Mesenchymal stem cell (in vitro differentiated cells and primary cell): ENCODE measurements around the gene OLFM2. TPM values are rescaled to one million over a fixed set of nuclear protein-coding genes. Genes with fewer than 3 reads are reported as not detected.

ENCODE experiments used
- DNase-seq: peaks from one replicate; pipeline ENCODE4 v3.0.0-alpha.2; 2013
- H2AFZ ChIP-seq: one replicate; pipeline ENCODE4 v1.6.1; 2013; ENCODE audit warnings: low read depth, mild to moderate bottlenecking, control low read depth, inconsistent platforms, low read length, moderate library complexity
- H2AK5ac ChIP-seq: 2 replicates; pipeline ENCODE4 v1.6.1; 2013; ENCODE audit warnings: low read length, moderate library complexity, mild to moderate bottlenecking, inconsistent platforms; ENCODE audit not compliant: severe bottlenecking
- H2BK120ac ChIP-seq: one replicate; pipeline ENCODE4 v1.6.1; 2013; ENCODE audit warnings: low read depth, mild to moderate bottlenecking, inconsistent platforms, low read length, moderate library complexity
- H2BK12ac ChIP-seq, 2 experiments: one replicate each; pipeline ENCODE4 v1.6.1; 2013; ENCODE audit warnings: inconsistent platforms in 2 of 2, low read length in 2 of 2, mild to moderate bottlenecking in 2 of 2, moderate library complexity in 2 of 2, control low read depth in 1 of 2
- H2BK15ac ChIP-seq: one replicate; pipeline ENCODE4 v1.6.1; 2013; ENCODE audit warnings: mild to moderate bottlenecking, low read depth, inconsistent platforms; ENCODE audit not compliant: poor library complexity, severe bottlenecking
- H2BK5ac ChIP-seq: 2 replicates; pipeline ENCODE4 v1.6.1; 2013; ENCODE audit warnings: low read depth, mild to moderate bottlenecking, low read length, control low read depth, inconsistent platforms; ENCODE audit not compliant: poor library complexity, severe bottlenecking
- H3K14ac ChIP-seq, 2 experiments: one replicate each; pipeline ENCODE4 v1.6.1; 2013; ENCODE audit warnings: inconsistent platforms in 2 of 2, low read length in 2 of 2, control low read depth in 1 of 2, mild to moderate bottlenecking in 1 of 2, moderate library complexity in 1 of 2
- H3K18ac ChIP-seq, 2 experiments: one replicate each; pipeline ENCODE4 v1.6.1; 2013; ENCODE audit warnings: inconsistent platforms in 2 of 2, low read length in 2 of 2, control low read depth in 1 of 2, low read depth in 1 of 2, mild to moderate bottlenecking in 1 of 2
- H3K23ac ChIP-seq, 2 experiments: one replicate each; pipeline ENCODE4 v1.6.1; 2013; ENCODE audit warnings: inconsistent platforms in 2 of 2, low read length in 2 of 2, mild to moderate bottlenecking in 2 of 2, moderate library complexity in 2 of 2, control low read depth in 1 of 2
- H3K27ac ChIP-seq: 2 replicates; pipeline ENCODE4 v1.5.1; 2013; ENCODE audit warnings: mild to moderate bottlenecking, moderate library complexity, low read length, control low read depth, inconsistent platforms; ENCODE audit not compliant: poor library complexity, severe bottlenecking
- H3K27me3 ChIP-seq, 2 experiments: 2 replicates each; pipeline versions ENCODE4 v1.6.1 to v1.7.0; 2013; ENCODE audit warnings: low read length in 2 of 2, mild to moderate bottlenecking in 2 of 2, moderate library complexity in 2 of 2, control low read depth in 1 of 2, inconsistent platforms in 1 of 2; ENCODE audit not compliant: control insufficient read depth in 1 of 2, insufficient read depth in 1 of 2
- H3K36me3 ChIP-seq, 2 experiments: 2 replicates each; pipeline versions ENCODE4 v1.6.1 to v1.7.0; 2013; ENCODE audit warnings: low read length in 2 of 2, control low read depth in 1 of 2, inconsistent platforms in 1 of 2, low read depth in 1 of 2, mild to moderate bottlenecking in 1 of 2; ENCODE audit not compliant: insufficient read depth in 2 of 2, control insufficient read depth in 1 of 2
- H3K4ac ChIP-seq, 2 experiments: one replicate each; pipeline ENCODE4 v1.6.1; 2013; ENCODE audit warnings: inconsistent platforms in 2 of 2, low read length in 2 of 2, mild to moderate bottlenecking in 2 of 2, moderate library complexity in 2 of 2, control low read depth in 1 of 2, low read depth in 1 of 2
- H3K4me1 ChIP-seq: 2 replicates; pipeline ENCODE4 v1.6.1; 2013; ENCODE audit warnings: low read depth, low read length, control low read depth; ENCODE audit not compliant: control insufficient read depth, insufficient read depth
- H3K4me2 ChIP-seq: 2 replicates; pipeline ENCODE4 v1.6.1; 2013; ENCODE audit warnings: low read length, mild to moderate bottlenecking, inconsistent platforms; ENCODE audit not compliant: poor library complexity, severe bottlenecking
- H3K4me3 ChIP-seq, 2 experiments: 2 replicates each; pipeline versions ENCODE4 v1.5.1 to v1.7.0; 2013; ENCODE audit warnings: low read length in 2 of 2, mild to moderate bottlenecking in 2 of 2, control low read depth in 1 of 2, low read depth in 1 of 2; ENCODE audit not compliant: insufficient read depth in 1 of 2
- H3K79me1 ChIP-seq: replicated peaks from 2 replicates; pipeline ENCODE4 v1.6.1; 2013; ENCODE audit warnings: mild to moderate bottlenecking, control low read depth, low read length, inconsistent platforms; ENCODE audit not compliant: poor library complexity, severe bottlenecking
- H3K9ac ChIP-seq: 2 replicates; pipeline ENCODE4 v1.7.0; 2013; ENCODE audit warnings: mild to moderate bottlenecking, low read length, moderate library complexity
- H3K9me3 ChIP-seq: 2 replicates; pipeline ENCODE4 v1.7.0; 2013; ENCODE audit warnings: mild to moderate bottlenecking, low read length; ENCODE audit not compliant: control insufficient read depth
- H4K8ac ChIP-seq: one replicate; pipeline ENCODE4 v1.6.1; 2013; ENCODE audit warnings: inconsistent platforms, mild to moderate bottlenecking, low read length, moderate library complexity
- H4K91ac ChIP-seq: one replicate; pipeline ENCODE4 v1.6.1; 2013; ENCODE audit warnings: mild to moderate bottlenecking, low read length, inconsistent platforms
- WGBS: methylation state at CpG from one replicate; pipeline ENCODE4 v1.1.7; 2013; ENCODE audit warnings: mixed read lengths; 5-methylcytosine and 5-hydroxymethylcytosine counted together
- small RNA-seq: library from polyadenylated mRNA; stranded (forward); fragments of <200 nt; extraction: miRNeasy Mini kit (QIAGEN cat#:217004); gene quantifications from one replicate; pipeline ENCODE3, GENCODE V24; 2013; ENCODE audit warnings: low read depth

Gene OLFM2

DNA sequence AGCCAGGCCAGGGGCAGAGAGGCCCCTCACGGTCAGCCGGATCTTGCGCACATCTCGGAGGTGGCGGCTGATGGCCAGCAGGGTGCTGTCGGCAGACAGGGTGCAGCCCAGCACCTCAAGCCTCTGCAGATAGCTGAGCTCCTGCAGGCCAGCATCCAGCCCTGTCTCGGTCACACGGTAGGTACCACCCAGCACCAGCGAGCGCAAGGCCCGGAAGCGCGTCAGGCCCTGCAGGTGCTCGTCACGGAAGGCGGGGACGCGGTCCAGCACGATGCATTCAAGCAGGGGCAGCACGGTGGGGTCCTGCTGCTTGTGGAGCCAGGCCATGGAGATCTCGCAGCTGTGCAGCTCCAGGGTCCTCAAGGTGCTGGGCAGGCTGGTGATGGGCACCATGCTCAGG, 125.2 kb downstream of the OLFM2 start:
- H3K79me1 ChIP-seq = peaks cover 29% of the 10 kb centered on the region
- no peak overlapping the region for H3K23ac ChIP-seq
- no peak overlapping the region for H2AK5ac ChIP-seq
- 99% methylated on average over 21 of the region's 21 CpGs for WGBS
- no peak overlapping the region for H3K4me3 ChIP-seq
- no peak overlapping the region for H3K4ac ChIP-seq
- no peak overlapping the region for H3K27ac ChIP-seq
- peaks cover 59 to 65% of the 10 kb centered on the region in 2 experiments for H3K36me3 ChIP-seq
- no peak overlapping the region for H3K9ac ChIP-seq
- no peak overlapping the region for H2BK5ac ChIP-seq
- peak overlapping the region; percentile 11 for H4K91ac ChIP-seq
- no peak overlapping the region for H2AFZ ChIP-seq
- no peak overlapping the region for H2BK120ac ChIP-seq
- H2BK12ac ChIP-seq = no peak overlapping the region
- H3K27me3 ChIP-seq = no peaks in the 10 kb centered on the region
- peaks cover 12% of the 10 kb centered on the region for H3K4me1 ChIP-seq
- no peaks in the 10 kb centered on the region for H3K9me3 ChIP-seq
- DNase-seq = no peak
- no peak overlapping the region for H3K4me2 ChIP-seq
- H3K14ac ChIP-seq = no peak overlapping the region
- no peak overlapping the region for H4K8ac ChIP-seq
- H3K18ac ChIP-seq = no peak overlapping the region
- no peak overlapping the region for H2BK15ac ChIP-seq

DNA sequence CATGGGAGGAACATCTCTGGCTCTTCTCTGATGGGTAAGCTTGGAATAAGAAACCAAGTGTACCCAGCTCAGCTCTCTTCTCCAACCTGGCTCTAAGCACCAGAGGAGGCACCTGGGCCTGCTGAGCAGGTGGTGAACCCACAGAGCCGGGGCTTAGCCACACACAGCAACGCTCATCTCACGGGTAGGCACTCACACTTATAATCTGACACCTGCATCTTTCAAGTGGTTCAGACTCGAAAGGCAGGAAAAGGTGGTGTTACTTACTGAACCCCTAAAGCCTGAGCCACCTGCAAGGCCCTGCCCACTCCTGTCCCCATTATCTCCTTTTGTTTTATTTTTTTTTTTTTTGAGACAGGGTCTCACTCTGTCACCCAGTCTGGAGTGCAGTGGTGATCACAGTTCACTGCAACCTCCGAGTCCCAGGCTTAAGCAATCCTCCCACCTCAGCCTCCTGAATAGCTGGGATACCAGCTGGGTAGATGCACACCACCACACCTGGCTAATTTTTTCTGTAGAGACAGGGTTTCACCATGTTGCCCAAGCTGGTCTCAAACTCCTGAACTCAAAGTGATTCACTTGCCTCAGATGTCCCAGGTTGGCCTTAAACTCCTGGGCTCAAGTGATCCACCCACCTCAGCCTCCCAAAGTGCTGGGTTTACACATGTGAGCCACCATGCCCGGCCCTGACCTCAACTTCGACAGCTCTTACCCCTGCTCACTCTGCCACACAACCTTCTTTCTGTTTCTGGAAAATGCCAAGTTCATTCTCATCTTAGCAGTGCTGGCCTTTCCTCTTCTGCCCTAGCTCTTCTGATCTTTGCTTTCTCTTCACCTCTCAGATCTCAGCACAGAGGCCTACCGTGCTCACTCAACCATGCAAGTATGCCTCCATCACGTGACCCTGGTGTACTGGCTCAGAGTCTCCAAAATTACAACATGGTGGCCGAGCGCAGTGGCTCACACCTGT, 127.2 kb downstream of the OLFM2 start:
- H2BK120ac ChIP-seq = no peak overlapping the region
- no peak overlapping the region for H4K8ac ChIP-seq
- no peak overlapping the region for H3K18ac ChIP-seq
- H2BK5ac ChIP-seq = no peak overlapping the region
- H3K4me1 ChIP-seq = peaks cover 10% of the 10 kb centered on the region
- DNase-seq = no peak
- H3K36me3 ChIP-seq = peaks cover 69 to 72% of the 10 kb centered on the region in 2 experiments
- H3K27ac ChIP-seq = no peak overlapping the region
- H3K79me1 ChIP-seq = peaks cover 27% of the 10 kb centered on the region
- no peak overlapping the region for H2BK15ac ChIP-seq
- H2AFZ ChIP-seq = no peak overlapping the region
- no peak overlapping the region for H3K4me2 ChIP-seq
- no peaks in the 10 kb centered on the region for H3K9me3 ChIP-seq
- H3K9ac ChIP-seq = no peak overlapping the region
- no peak overlapping the region for H3K4me3 ChIP-seq
- 93% methylated on average over 11 of the region's 11 CpGs for WGBS
- H3K27me3 ChIP-seq = no peaks in the 10 kb centered on the region
- no peak overlapping the region for H3K14ac ChIP-seq
- H2BK12ac ChIP-seq = no peak overlapping the region
- no peak overlapping the region for H2AK5ac ChIP-seq
- no peak overlapping the region for H3K23ac ChIP-seq
- H3K4ac ChIP-seq = no peak overlapping the region
- no peak overlapping the region for H4K91ac ChIP-seq

DNA sequence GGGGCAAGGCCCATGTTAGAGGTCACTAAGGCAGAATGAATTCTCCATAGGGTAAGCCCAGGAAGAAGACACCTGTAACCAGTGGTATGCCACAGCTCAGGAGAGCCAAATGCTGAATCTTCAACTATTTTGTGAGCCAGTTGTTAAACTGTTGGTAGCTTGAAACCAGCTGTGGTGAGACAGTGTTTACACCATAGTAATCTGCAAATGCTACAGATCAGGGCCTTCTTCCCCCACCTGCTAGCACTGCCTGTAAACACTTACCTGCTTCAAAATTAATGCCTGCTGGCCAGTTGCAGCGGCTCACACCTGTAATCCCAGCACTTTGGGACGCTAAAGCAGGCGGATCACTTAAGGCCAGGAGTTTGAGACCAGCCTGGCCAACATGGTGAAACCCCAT, 129.5 kb downstream of the OLFM2 start:
- Histone ChIP-seq H3K36me3 (peaks cover 64 to 71% of the 10 kb centered on the region in 2 experiments), H2BK5ac (no peak overlapping the region), H3K18ac (no peak overlapping the region), H3K9ac (no peak overlapping the region), H3K4ac (no peak overlapping the region), H3K4me2 (no peak overlapping the region), H3K23ac (no peak overlapping the region), H3K4me3 (no peak overlapping the region), H4K91ac (no peak overlapping the region), H3K14ac (no peak overlapping the region), H3K27ac (no peak overlapping the region), H3K9me3 (no peaks in the 10 kb centered on the region), H2AK5ac (no peak overlapping the region), H3K4me1 (peaks cover 10% of the 10 kb centered on the region), H2BK12ac (no peak overlapping the region), H2BK15ac (no peak overlapping the region), H2BK120ac (no peak overlapping the region), H3K79me1 (peaks cover 26% of the 10 kb centered on the region), H3K27me3 (no peaks in the 10 kb centered on the region), H4K8ac (no peak overlapping the region), H2AFZ (no peak overlapping the region)
- DNase-seq = no peak
- 100% methylated on average over 2 of the region's 3 CpGs for WGBS

Small RNA genes within 50 kb of the gene (small RNA-seq; reads per million reads assigned to genes)
- not detected for gene RF00156
